ENCODE results near the gene HMG20A. TPM values are rescaled to one million over a fixed set of nuclear protein-coding genes. Genes with fewer than 3 reads are reported as not detected.

HMG20A gene
- total RNA-seq, 1 experiment from 2014 or later = 60.2 TPM

DNA sequence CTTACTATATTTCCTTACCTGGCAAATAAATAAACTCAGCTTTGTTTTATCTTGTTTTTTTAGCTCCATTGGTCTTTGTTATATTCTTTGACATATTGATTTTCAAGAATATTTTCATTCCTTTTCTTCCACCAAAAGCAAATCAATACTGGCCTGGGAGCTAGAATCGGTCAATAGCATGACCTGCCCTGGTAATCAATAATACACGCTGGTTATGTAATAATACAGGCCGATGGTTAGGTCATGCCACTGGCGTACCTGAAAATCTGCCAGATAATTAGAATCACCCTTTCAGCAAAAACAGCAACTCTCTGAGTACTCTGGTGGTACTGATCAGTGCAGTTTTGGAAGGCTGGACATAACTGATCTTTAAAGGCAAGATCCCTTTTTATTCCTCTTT, 40.7 kb upstream of the HMG20A start:
- no peak for TF ChIP-seq CTCF (conservative IDR thresholded peaks at IDR 0.05)
- H4K20me1 ChIP-seq (ENCODE audit: control insufficient read depth, insufficient read depth, insufficient read length) = no peaks in the 10 kb centered on the region
- H2BK12ac ChIP-seq (ENCODE audit: insufficient read length, low read depth, low read length) = no peak overlapping the region

More for the DNA sequence above, 40.7 kb upstream of the HMG20A start:
- H2BK120ac ChIP-seq (ENCODE audit: low read depth, low read length, poor library complexity, severe bottlenecking) = no peak overlapping the region
- no peak overlapping the region for H3K9ac ChIP-seq (ENCODE audit: extremely low read depth, insufficient read length, low read length)
- H3T11ph ChIP-seq (ENCODE audit: low read length) = no peak overlapping the region
- no peak overlapping the region for H3K27ac ChIP-seq (ENCODE audit: insufficient read length, low read depth, low read length)
- no peak overlapping the region for H4K91ac ChIP-seq (ENCODE audit: insufficient read length, low read depth, low read length)
- H2AFZ ChIP-seq (ENCODE audit: low read length) = no peak overlapping the region
- no peak overlapping the region for H2AK5ac ChIP-seq (ENCODE audit: insufficient read length, low read length)
- H3K27me3 ChIP-seq (ENCODE audit: insufficient read depth, low read length) = no peaks in the 10 kb centered on the region
- no peaks in the 10 kb centered on the region for H3K27me3 Mint-ChIP-seq (ENCODE audit: low read depth)
- H3K23me2 ChIP-seq (ENCODE audit: insufficient read length, low read depth, low read length, poor library complexity, severe bottlenecking) = no peaks in the 10 kb centered on the region
- peaks cover 2% of the 10 kb centered on the region; the same call in 1 of the 2 replicates for H3K79me2 ChIP-seq (ENCODE audit: insufficient read depth, low read length)
- H3K18ac ChIP-seq (ENCODE audit: insufficient read length, low read depth, low read length) = no peak overlapping the region
- no CpG with 5 or more reads among the region's 4 CpGs for WGBS (ENCODE audit: extremely low coverage, insufficient read length, low lambda C conversion rate)
- H2BK20ac ChIP-seq (ENCODE audit: low read depth, low read length, poor library complexity, severe bottlenecking) = no peak overlapping the region
- no peaks in the 10 kb centered on the region for H3K4me1 ChIP-seq (ENCODE audit: insufficient read depth, low read length)
- peaks cover 0 to 8% of the 10 kb centered on the region in 2 experiments; a peak in 1 of 4 replicates for H3K4me1 Mint-ChIP-seq
- no peaks in the 10 kb centered on the region for H3K79me1 ChIP-seq (ENCODE audit: insufficient read depth, low read depth, low read length, poor library complexity, severe bottlenecking)
- no peaks in the 10 kb centered on the region; a peak in 1 of 5 replicates for H3K9me3 Mint-ChIP-seq
- H3K9me3 ChIP-seq (ENCODE audit: control insufficient read depth, low read depth, low read length) = no peaks in the 10 kb centered on the region
- no peak overlapping the region for H3K23ac ChIP-seq (ENCODE audit: insufficient read length, low read depth, low read length)
- H3K27ac Mint-ChIP-seq = no peak overlapping the region
- H4K8ac ChIP-seq (replicated peaks; ENCODE audit: insufficient read length, low read depth, low read length) = no peak overlapping the region
- H3K56ac ChIP-seq (ENCODE audit: insufficient read length, low read depth, low read length) = no peak overlapping the region
- H3K4ac ChIP-seq (ENCODE audit: low read depth, low read length) = no peak overlapping the region
- no peak overlapping the region for H3K14ac ChIP-seq (ENCODE audit: insufficient read depth, low read length)
- H4K5ac ChIP-seq (ENCODE audit: insufficient read length, low read depth, low read length) = no peak overlapping the region
- peaks cover 0 to 2% (median 2%) of the 10 kb centered on the region in 3 experiments; a peak in 2 of 7 replicates for H3K36me3 Mint-ChIP-seq (ENCODE audit: insufficient read depth in 1 of 3, low read depth in 3 of 3)
- no peak overlapping the region for H3K4me2 ChIP-seq (ENCODE audit: insufficient read depth, insufficient read length, low read length)
- no peak for DNase-seq
- no peak overlapping the region for H2BK15ac ChIP-seq (ENCODE audit: low read depth, low read length)
- no peak overlapping the region for H3K4me3 Mint-ChIP-seq
- H2BK5ac ChIP-seq (ENCODE audit: insufficient read length, low read length) = no peak overlapping the region

All from H9 (cell line).